IMR-90 (cell line): ENCODE data around the gene KRTAP5-1.

Source experiments
- CTCF ChIP-seq: conservative IDR thresholded peaks from 2 replicates; pipeline ENCODE4 v1.5.1; 2012; ENCODE audit warnings: mild to moderate bottlenecking, low read depth, low read length, improper control_type of control experiment
- ELK1 ChIP-seq: fragments of 150-350 bp; IDR thresholded peaks from 2 replicates; pipeline ENCODE4 v1.6.1; 2016; ENCODE audit warnings: low read depth, mild to moderate bottlenecking, low read length, moderate library complexity, borderline replicate concordance
- FOS ChIP-seq: fragments of 150-350 bp; IDR thresholded peaks from 2 replicates; pipeline ENCODE4 v1.6.1; 2016; ENCODE audit warnings: low read depth, low read length
- MAZ ChIP-seq: IDR thresholded peaks from 2 replicates; pipeline ENCODE4 v1.6.1; 2012; ENCODE audit warnings: low read depth, mild to moderate bottlenecking, low read length, improper control_type of control experiment, moderate library complexity, borderline replicate concordance
- MXI1 ChIP-seq: IDR thresholded peaks from 2 replicates; pipeline ENCODE4 v1.6.1; 2012; ENCODE audit warnings: low read depth, mild to moderate bottlenecking, low read length, moderate library complexity, borderline replicate concordance
- POLR2A ChIP-seq: IDR thresholded peaks from 2 replicates; pipeline ENCODE4 v1.6.1; 2012; ENCODE audit warnings: mild to moderate bottlenecking, low read depth, low read length
- RAD21 ChIP-seq: IDR thresholded peaks from 2 replicates; pipeline ENCODE4 v1.6.1; 2012; ENCODE audit warnings: low read length, improper control_type of control experiment
- RFX5 ChIP-seq: IDR thresholded peaks from 2 replicates; pipeline ENCODE4 v1.8.0; 2012; ENCODE audit warnings: low read depth, mild to moderate bottlenecking, low read length, moderate library complexity
- USF2 ChIP-seq: fragments of 150-350 bp; IDR thresholded peaks from 2 replicates; pipeline ENCODE4 v1.6.1; 2017; ENCODE audit warnings: mild to moderate bottlenecking, antibody characterized with exemption, low read length, low read depth

- TF ChIP-seq RFX5 (no peak), CTCF (no peak), POLR2A (no peak), USF2 (no peak), FOS (no peak), ELK1 (no peak), MAZ (no peak), MXI1 (no peak), RAD21 (no peak)
Measured at GRCh38 chr11:1625541-1625940, 40.5 kb upstream of the KRTAP5-1 start.
